GM12892 (cell line): ENCODE measurements around the gene LRRC47.

ENCODE experiments used
- POLR2A ChIP-seq: IDR thresholded peaks from 2 replicates; pipeline ENCODE4 v1.6.1; 2011; ENCODE audit warnings: low read depth, low read length, control low read depth
- POLR2AphosphoS5 ChIP-seq: IDR thresholded peaks from 2 replicates; pipeline ENCODE4 v1.6.1; 2011; ENCODE audit warnings: low read depth, low read length, control low read depth
- TAF1 ChIP-seq: IDR thresholded peaks from 2 replicates; pipeline ENCODE4 v1.6.1; 2011; ENCODE audit warnings: low read depth, mild to moderate bottlenecking, control low read depth, low read length, borderline replicate concordance

GRCh38 chr1:3842912-3843311 is 46.6 kb upstream of the LRRC47 start:
- TF ChIP-seq POLR2AphosphoS5 (no peak), POLR2A (no peak), TAF1 (no peak)
